ENCODE results near the gene CCL17. TPM values are rescaled to one million over a fixed set of nuclear protein-coding genes. Genes with fewer than 3 reads are reported as not detected.
"Not testable (repeated sequence)": the region's sequence is repeated elsewhere in the genome, so short reads cannot be mapped to it uniquely, and the experiment has no call there.

CCL17 gene
- polyA plus RNA-seq, 1 experiment = not detected

DNA sequence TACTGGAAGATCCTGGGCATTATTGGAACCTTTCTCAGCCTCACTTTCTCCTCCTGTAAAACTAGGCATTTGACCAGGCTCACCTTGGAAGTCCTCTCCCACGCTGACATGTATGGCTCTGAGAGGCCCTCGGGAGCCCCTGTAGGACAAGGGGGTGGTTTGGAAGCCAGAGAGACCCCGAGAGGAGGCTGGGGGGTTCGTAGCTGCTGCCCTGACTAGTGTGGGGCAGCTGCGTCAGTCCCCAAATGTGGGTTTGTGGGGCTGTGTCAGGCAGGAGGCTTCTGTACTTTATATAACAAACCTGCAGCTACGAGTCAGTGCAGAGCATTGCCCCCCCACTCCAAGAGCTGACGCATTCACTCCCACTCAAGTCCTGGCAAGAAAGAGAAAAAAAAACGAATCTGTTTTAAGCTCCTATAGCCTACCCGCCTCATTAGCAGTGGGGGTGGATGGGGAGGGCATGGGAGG is 30.5 kb upstream of the CCL17 start:
- H3K27me3 ChIP-seq (ENCODE audit: control insufficient read depth, insufficient read depth, low read length) = peaks cover 25% of the 10 kb centered on the region
- CTCF ChIA-PET = interaction anchor here (1.0 kb wide), 1 partner anchor 49 kb away, joined by 3 read pairs; no protein-coding TSS in a partner anchor
- TF ChIP-seq, protein P1, sequence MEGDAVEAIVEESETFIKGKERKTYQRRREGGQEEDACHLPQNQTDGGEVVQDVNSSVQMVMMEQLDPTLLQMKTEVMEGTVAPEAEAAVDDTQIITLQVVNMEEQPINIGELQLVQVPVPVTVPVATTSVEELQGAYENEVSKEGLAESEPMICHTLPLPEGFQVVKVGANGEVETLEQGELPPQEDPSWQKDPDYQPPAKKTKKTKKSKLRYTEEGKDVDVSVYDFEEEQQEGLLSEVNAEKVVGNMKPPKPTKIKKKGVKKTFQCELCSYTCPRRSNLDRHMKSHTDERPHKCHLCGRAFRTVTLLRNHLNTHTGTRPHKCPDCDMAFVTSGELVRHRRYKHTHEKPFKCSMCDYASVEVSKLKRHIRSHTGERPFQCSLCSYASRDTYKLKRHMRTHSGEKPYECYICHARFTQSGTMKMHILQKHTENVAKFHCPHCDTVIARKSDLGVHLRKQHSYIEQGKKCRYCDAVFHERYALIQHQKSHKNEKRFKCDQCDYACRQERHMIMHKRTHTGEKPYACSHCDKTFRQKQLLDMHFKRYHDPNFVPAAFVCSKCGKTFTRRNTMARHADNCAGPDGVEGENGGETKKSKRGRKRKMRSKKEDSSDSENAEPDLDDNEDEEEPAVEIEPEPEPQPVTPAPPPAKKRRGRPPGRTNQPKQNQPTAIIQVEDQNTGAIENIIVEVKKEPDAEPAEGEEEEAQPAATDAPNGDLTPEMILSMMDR (IDR thresholded peaks at IDR 0.05; ENCODE audit: insufficient read depth, low read depth, low read length) = no peak
- POLR2A ChIA-PET = no interaction called here
- no peaks in the 10 kb centered on the region for H3K36me3 ChIP-seq (ENCODE audit: control insufficient read depth, insufficient read depth, low read length)
- DNase-seq (ENCODE audit: low read depth) = no peak
- no peak overlapping the region for H3K4me3 ChIP-seq (ENCODE audit: low read depth, low read length)

DNA sequence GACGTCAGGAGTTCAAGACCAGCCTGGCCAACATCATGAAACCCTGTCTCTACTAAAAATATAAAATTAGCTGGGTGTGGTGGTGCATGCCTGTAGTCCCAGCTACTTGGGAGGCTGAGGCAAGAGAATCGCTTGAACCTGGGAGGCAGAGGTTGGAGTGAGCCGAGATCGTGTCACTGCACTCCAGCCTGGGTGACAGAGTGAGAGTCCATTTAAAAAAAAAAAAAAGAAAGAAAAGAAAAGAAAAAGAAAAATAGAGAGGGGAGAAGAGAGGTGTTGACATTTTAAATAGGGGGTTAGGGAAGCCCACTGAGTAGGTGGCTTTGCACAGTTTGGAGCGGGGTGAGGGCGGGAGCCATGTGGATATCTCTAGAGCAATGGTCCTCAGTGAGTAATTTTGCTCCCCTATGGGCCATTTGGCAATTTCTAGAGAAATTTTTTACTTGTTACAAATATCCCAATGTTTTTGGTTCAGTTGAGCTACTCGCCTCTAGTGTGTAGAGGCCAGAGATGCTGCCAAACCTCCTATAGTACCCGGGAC is 29.6 kb upstream of the CCL17 start:
- CTCF ChIA-PET = interaction anchor here (1.6 kb wide), 1 partner anchor 43 kb away, joined by 7 read pairs; no protein-coding TSS in a partner anchor
- DNase-seq (ENCODE audit: low read depth); H3K4me3 ChIP-seq (ENCODE audit: low read depth, low read length); POLR2A ChIA-PET; H3K36me3 ChIP-seq (ENCODE audit: control insufficient read depth, insufficient read depth, low read length): not testable (repeated sequence)
- H3K27me3 ChIP-seq (ENCODE audit: control insufficient read depth, insufficient read depth, low read length) = peaks cover 21% of the 10 kb centered on the region

DNA sequence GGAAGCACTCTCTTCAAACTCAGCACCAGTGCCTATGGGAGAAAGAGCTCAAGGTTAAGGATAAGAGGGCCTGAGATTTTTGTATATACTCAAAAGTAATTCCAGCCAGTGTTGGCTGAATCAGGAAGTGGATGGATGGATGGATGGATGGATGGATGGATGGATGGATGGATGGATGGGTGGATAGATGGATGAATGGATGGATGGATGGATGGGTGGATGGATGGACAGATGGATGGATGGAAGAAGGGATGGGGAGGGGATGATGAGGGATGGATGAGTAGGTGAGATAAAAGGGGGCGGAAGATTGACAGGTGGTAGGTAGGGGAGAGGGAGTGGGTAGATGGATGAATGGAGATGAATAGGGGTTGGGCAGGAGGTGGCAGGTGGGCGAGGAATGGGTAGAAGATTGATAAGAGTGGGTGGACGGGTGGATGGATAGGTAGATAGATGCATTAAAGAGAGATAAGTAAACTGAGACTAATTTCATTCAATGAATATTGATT is 28.2 kb upstream of the CCL17 start:
- ChIA-PET CTCF (interaction anchor here (1.6 to 1.7 kb wide), 2 partner anchors 41 to 77 kb away, joined by 5 to 7 read pairs; no protein-coding TSS in a partner anchor), POLR2A (no interaction called here)
- Histone ChIP-seq H3K36me3 (ENCODE audit: control insufficient read depth, insufficient read depth, low read length) (no peaks in the 10 kb centered on the region), H3K27me3 (ENCODE audit: control insufficient read depth, insufficient read depth, low read length) (peaks cover 19% of the 10 kb centered on the region), H3K4me3 (ENCODE audit: low read depth, low read length) (no peak overlapping the region)
- no peak for DNase-seq (ENCODE audit: low read depth)
- TF ChIP-seq, protein P1 (IDR thresholded peaks at IDR 0.05; ENCODE audit: insufficient read depth, low read depth, low read length) = no peak

DNA sequence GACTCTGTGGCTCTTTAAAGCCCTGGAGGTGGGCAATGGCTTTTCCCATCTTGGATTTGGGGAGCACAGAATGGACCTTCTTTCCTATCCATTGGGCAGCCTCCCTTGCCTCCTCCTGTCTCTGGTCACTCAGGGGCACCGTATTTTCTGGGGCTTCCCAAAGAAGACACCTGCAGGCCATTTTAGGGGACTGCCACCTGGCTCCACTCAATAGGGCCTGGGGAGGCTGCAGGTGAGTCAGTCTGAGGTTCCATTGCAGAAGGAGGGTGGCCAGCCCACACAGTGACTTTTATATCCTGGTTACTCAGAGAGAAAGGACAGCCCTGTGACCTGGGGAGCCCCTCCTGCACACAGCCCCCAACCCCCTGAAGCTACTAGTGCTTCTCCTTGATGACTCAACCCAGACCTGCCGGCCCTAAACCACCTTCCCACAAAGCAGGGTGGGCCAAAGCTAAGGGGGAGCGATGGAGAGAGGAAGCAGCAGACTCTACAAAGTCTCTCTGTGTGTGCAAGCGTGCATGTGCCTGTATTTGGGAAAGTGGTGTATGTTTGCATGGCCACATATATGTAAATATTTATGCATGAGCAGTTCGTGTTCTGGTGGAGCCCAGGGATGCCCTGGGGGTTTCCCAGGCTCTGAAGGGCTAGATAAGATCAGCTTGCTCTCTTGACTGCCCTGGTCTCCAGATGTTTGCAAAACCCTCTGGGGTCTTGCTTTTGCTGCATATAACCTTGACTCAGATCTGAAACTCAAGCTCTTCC is 27.3 kb upstream of the CCL17 start:
- H3K4me3 ChIP-seq (ENCODE audit: low read depth, low read length) = no peak overlapping the region
- no peaks in the 10 kb centered on the region for H3K36me3 ChIP-seq (ENCODE audit: control insufficient read depth, insufficient read depth, low read length)
- H3K27me3 ChIP-seq (ENCODE audit: control insufficient read depth, insufficient read depth, low read length) = peaks cover 13% of the 10 kb centered on the region
- ChIA-PET POLR2A (no interaction called here), CTCF (interaction anchor here (0.8 to 2.1 kb wide), 4 partner anchors 10 to 78 kb away, joined by 3 to 8 read pairs (median 4); no protein-coding TSS in a partner anchor)
- no peak for DNase-seq (ENCODE audit: low read depth)
- TF ChIP-seq, protein P1 (IDR thresholded peaks at IDR 0.05; ENCODE audit: insufficient read depth, low read depth, low read length) = no peak

DNA sequence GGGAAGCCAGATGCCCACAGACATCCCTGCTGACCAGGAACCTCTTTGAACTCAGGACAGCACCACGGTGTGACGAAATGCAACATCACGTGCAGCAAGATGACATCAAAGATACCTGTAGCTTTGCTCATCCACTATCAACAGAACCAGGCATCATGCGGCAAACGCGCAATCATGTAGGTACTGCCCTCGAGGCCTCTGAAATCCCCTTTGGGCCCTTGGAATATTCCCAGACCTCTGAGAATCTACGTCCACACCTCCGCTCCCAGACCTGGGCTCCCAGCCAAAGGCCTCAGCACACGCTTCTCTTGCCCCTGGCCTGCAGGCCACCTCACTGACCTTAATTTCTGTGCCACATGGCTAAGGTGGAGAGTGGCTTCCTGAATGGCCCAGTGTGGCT is 25.0 kb upstream of the CCL17 start:
- no peak for DNase-seq (ENCODE audit: low read depth)
- ChIA-PET CTCF (no interaction called here), POLR2A (no interaction called here)
- Histone ChIP-seq H3K4me3 (ENCODE audit: low read depth, low read length) (no peak overlapping the region), H3K36me3 (ENCODE audit: control insufficient read depth, insufficient read depth, low read length) (no peaks in the 10 kb centered on the region), H3K27me3 (ENCODE audit: control insufficient read depth, insufficient read depth, low read length) (peaks cover 3% of the 10 kb centered on the region)
- TF ChIP-seq, protein P1 (IDR thresholded peaks at IDR 0.05; ENCODE audit: insufficient read depth, low read depth, low read length) = no peak
